ENCODE measurements around the gene FOXF2.

The FOXF2 gene

GRCh38 chr6:1390946-1391799 is 1.8 kb downstream of the FOXF2 start:
- no peak for DNase-seq (ENCODE audit: low read depth in 2 of 2)

DNA sequence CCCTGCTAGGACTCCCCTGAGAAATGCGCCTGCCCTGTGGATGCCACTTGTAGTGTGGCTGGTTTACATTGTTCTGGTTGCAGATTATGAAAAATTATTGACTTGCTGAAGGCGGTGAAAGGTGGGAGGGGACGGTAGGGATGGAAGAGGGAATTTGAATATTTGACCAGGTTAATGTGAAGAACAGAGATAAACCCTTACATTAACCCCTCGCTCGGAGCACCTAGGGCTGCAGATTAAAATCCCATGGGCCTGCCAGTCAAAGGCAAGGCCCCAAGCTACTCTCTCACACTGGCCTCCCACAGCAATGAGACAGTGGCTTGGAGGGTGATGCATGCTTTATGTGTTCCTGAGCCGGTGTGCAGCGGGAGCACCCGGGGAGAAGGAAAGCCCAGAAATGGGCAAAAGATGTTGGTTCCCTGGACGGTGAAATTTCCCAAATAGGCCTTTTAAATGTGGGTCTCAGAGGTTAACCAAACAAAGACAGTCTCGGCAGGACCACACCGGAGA is 2.5 kb downstream of the FOXF2 start:
- DNase-seq (ENCODE audit: low read depth in 2 of 2) = no peak

DNA sequence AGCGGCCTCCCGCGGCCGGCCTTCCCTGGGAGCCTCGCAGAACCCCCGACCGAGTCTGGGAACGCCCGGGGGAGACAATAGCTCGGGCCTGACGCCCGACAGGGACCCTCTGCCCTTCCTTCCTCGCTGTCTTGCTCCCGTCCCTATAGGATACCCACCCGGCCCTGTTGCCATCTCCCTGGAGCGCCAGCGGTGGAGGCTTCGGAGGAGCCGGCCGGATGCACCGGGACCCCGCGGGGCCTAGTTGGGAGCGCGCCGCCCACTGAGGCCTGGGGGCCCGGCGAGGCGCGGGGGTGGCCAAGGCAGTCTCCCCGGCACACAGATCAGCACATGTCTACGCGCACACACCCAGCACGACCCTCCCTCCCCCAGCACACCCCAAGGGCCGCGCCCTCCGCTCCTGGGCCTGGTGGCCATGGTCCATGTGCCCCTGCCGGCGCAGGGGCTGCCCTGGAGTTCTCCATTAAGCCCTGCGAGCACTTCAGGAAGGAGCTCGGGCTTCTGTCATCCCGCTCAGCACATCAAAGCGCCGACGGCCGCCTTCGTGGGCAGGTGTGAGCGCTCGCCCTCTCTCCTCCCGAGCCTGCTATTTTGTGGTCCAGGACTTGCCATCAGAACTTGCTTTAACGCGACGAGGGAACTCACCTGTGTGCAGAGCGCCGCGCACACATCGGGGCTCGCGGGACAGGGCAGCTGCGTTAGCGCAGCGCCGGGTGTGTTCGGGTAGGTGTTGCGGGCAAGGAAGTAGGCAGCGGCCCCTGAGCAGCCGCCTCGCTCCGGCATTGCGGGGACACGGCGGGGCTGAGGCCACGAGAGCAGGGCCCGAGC is 3.7 kb downstream of the FOXF2 start:
- DNase-seq (ENCODE audit: low read depth in 2 of 2) = no peak

- DNase-seq (ENCODE audit: low read depth in 2 of 2) = no peak
Measured at GRCh38 chr6:1393641-1394283, 4.4 kb downstream of the FOXF2 start.

DNA sequence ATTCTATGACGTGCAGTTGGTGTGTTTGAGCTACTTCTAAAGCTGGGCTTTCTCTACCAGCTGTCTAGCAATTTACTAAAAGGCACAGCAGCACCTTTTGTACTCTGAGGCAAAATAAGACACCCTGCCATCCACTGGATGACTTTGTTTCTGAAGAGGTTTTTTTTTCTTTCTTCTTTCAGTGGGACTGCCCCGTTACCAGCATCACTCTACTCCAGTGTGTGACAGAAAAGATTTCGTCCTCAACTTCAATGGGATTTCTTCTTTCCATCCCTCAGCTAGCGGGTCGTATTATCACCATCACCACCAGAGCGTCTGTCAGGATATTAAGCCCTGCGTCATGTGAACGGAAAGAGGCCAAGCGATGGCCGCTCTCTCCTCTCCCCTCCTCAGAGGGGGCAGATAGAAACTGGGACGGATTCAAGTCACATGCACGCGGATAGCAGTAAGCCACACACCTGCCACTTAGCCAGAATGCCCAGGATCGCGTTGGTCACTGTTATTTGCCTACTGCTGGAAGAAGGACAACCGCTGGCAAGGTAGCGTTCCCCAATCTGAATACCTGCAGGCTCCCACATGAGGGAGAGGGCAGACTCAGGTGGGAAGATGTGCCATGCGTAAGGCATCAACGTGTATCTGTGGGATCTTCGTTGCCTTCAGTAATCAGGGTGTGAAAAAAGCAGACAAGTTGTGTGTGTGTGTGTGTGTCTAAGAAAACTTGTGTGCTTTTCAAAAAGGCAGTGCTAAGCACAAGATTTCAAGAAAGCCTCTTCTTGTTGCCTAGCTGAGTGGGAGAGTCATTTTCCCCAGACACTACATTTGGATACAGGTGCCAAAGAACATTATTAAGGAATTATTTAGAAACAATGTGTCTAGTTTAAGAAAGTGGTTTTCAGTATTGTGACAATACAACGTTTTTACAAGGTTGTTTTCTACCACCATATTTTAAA is 5.4 kb downstream of the FOXF2 start:
- no peak for DNase-seq (ENCODE audit: low read depth in 2 of 2)

DNA sequence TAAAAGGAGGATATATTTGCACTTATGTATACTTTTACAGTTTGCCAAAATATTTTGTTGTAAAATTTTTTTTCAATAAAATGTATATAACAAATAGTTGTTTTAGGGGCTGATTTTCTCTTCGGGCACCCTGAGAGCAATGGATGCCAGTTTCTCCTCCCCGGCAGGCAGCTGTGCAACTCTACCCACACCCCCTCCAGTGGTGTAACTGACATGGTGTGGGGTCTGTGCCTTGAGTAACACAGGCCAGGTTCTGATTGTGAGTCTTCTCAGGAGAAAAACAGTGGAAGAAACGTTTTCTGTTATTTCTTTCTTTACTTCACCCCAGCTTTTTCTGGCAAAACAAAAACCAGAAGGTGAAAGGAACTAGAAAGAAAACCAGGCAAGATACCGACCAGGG is 6.1 kb downstream of the FOXF2 start:
- DNase-seq (ENCODE audit: low read depth in 2 of 2) = no peak

DNA sequence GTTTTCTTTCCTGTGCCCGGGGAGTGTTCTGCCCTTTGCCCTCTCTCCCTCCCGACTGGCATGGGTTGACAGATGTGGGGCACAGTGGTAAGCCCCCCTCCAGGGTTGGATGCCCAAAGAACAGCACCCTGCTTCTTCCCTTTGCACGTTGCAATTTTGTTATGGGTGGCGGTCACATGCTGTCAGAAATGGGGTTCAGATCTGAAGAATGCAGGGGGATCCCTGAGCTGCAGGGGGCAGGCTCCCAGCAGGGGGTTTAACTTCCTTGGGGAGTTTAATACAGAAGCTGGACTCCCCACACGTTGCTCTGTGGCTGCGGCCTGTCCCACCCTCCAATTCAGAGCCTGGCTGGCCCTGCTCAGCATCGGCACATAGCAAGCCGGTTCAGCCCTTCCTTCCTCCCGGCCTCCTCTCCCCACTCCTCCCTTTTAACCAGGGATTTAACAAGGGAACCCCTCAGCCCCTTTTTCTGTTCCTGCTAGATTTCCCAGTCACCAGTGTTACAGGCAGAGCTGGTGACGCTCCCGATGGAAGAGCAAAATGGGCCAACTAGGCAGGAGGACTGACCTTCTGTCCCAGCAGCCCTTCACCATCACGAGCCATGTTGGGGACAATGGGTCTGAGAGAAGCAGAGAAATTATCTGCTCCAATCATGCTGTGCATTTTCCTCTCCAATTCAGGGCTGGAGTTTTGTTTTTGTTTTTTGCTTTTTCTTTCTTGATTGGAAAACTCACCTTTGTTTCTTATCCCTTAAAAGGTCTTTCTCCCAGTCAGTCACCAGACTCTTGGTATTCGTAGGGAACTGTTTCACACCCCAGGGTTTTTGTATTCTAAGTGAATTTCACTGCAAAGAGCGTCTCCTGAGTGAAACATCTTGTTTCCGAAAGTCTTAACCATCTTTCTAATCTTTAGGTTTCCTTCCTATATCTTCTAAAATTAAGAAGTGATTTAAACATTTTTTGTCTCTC is 6.8 kb downstream of the FOXF2 start:
- no peak for DNase-seq (ENCODE audit: low read depth in 2 of 2)

DNA sequence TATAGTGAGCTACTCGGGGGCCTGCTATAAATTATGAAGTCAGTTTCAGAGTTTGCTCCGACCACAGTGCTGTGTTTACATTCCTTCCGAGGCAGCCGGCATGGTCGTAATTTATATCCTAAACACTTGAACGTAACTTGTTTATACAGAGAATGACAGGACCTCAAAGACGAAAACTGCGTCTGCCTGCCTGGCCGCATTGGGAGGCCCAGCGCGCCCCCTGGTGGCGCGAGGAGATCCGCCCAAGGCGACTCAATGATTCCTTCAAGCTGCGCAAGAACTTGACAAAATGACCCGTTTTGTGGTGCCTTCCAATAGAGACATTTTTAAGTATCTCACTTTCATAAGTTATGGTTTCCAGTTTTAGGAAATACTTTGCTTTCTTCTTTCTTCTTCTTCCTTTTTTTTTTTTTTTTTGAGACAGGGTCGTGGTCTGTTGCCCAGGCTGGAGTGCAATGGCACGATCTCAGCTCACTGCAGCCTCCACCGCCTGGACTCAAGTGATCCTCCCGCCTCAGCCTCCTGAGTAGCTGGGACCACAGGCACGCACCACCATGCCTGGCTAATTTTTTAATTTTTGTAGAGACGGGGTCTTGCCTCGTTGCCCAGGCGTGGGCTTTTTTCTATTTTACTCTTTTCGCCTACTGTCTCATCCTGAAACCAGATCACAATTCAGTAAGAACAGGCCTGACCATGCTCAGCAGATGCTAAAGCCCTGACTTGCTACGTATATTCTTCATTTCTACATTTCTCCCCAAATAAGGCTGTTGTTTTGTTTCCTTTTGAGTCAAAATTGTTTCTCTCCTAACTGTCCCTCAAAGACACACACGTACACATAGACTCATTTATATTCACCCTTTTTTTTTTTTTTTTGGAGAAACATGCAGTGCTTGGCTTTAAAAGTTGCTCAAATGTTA is 7.8 kb downstream of the FOXF2 start:
- DNase-seq (ENCODE audit: low read depth in 2 of 2) = peak; percentile 46 to 50

GRCh38 chr6:1399085-1399780 is 9.9 kb downstream of the FOXF2 start:
- no peak for DNase-seq (ENCODE audit: low read depth in 2 of 2)

DNA sequence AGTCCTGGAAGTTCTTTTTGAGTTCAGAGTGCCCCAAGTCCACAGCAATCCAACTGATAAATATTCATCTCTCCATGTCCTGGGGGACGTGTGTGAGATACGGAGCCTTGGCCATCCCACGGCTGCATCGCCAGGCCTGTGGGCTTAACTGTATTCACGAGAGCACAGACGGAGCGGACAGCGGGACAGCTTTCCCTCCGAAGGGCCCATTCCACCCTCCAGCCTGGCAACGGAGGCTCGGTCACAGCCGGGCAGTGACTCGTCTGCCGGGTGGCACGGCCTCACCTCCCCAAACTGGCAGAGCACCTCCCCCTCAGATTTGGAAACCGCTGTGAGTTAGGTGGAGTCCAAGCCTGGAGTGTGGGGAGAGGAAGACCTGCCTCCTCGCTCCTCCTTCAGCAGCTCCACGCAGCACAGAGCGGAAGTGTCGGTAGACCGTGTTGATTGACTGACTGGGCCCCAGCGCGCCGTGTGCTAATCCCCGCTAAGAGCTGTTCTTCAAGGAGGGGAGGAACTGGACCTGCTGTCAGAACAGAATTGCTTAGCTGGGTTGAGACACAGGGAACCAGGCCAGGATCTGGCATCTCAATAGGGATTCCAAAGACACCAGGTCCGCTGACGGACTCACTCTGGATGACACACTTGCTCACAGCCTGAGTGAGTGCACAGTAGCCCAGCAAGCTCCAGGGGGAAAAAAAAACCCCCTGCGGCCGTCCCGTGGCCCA is 10.9 kb downstream of the FOXF2 start:
- no peak for DNase-seq (ENCODE audit: low read depth in 2 of 2)

- DNase-seq (ENCODE audit: low read depth in 2 of 2) = no peak
Measured at GRCh38 chr6:1402369-1402768, 13.0 kb downstream of the FOXF2 start.

DNA sequence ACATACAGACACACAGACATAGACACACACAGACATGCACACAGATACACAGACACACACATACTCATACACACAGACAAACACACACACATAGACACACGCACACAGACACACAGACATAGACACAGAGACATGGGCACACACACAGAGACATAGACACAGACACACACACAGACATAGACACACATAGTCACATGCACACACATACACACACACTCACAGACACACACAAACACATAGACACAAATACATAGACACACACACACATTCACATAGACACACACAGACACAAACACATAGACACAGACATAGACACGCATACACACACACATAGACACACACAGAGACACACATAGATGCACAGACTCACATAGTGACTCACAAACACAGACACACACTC is 13.5 kb downstream of the FOXF2 start:
- no peak for DNase-seq (ENCODE audit: low read depth in 2 of 2)

DNA sequence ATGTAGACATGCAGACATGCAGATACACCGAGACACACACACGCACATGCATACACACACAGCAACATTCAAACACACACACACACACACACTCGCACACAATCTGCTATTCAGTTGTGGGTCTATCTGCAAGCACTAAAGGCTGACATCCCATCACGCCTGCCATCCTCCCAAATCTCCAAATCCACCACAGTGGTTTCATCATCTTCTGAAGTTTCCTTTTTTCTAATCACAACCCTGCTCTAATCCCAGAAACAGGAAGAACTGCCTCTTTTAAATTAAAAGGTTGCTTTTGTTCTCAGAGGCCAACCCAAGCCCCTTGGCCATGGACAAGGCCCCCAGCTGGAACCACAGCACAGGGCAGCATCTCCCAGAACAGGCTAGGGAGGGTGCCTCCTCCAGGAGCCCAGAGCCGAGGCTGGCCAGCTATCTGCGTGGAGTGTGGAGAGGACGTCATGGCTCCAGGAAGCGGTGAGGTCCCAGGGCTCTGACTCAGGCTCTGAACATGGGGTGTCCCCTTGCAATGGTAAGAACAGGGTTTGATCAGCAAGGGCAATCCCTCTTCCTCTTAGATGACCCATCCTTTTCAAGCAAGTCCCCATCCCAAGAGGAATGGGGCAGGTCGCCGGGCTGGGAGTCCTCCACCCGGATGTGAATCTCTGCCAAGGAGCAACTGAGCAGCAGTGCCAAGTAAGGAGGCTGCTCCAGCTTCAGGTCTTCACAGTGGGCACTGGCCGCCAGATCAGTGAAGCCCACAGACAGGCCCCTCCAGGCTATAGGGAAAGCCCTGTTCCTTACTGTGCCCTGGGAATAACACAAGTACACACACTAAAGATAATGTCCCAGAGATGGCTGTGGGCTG is 14.7 kb downstream of the FOXF2 start:
- no peak for DNase-seq (ENCODE audit: low read depth in 2 of 2)

GRCh38 chr6:1404713-1405098 is 15.3 kb downstream of the FOXF2 start:
- no peak for DNase-seq (ENCODE audit: low read depth in 2 of 2)

DNA sequence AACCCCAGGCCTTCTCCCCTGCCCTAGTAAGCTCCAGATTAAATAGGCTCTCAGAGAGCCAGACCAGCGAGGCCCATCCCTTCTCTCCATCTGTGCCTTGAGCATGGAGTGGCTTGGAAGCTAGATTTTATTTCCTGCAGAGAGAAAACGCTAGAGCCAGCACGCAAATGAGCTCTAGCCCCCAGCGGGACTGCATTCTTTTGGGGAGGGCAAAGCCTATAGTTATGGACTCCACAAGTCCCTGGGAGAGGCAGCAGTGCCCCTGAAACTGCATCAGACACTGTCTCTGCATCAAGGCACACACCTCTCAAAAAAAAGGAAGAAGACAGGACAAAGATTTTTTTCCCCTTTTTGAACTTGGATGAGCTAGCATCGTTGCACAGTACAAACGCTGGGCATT is 15.8 kb downstream of the FOXF2 start:
- no peak for DNase-seq (ENCODE audit: low read depth in 2 of 2)

DNA sequence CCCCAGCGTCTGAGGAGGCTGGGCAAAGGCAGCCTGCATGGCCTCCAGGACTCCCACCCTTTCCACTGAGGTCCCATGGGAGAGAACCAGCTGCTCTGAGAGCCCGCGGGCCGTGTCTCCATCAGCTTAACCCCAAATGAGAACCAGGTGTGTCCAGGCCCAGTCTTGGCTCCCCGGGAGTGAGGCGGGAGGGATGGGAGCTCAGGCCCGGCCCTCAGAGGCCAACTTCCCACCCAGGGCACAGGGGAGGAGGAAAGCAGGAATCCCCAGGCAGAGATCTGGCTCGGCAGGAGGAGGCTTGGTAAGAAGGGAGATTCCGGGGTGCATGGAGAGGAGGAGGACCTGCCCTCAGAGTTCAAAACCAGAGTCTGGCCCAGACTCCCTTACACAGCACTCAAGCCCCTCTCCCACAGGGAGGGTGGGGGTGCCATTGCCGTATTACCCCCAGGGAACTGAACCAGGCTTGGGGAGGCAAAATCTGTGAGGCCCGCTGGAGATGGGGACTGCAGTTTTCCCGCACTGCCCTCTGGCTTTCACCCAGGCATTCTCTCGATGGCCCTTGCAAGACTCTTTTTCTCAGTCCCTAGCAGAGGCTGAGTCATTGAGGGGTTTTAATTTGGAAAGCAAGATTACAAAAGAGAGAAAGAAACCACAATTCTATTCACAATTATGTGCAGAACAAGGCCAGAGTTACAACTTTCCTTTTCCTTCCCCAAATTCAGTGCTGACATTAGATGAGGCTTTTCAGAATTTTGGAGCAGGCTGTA is 17.1 kb downstream of the FOXF2 start:
- DNase-seq (ENCODE audit: low read depth in 2 of 2) = no peak

Data from stimulated activated CD8-positive, alpha-beta memory T cell treated with anti-CD3 and anti-CD28 coated beads, Interleukin-7, amount 100 ng/mL, for 4 hours (primary cell).